T-helper 1 cell (primary cell): Measurements from ENCODE around the gene RTF2.

Source experiments
- DNase-seq, 5 donors: peaks; one replicate each; pipeline ENCODE4 v3.0.0-alpha.2; 2012 to 2020

The RTF2 gene

GRCh38 chr20:56439771-56440291, 28.6 kb upstream of the RTF2 start:
- DNase-seq: no peak

GRCh38 chr20:56440346-56441007, 27.9 kb upstream of the RTF2 start:
- DNase-seq: peak; percentile 22 to 71 (median 35)

GRCh38 chr20:56442389-56443365, 25.8 kb upstream of the RTF2 start:
- DNase-seq: peak in 1 of 5 donors; percentile 22

- no peak for DNase-seq
Measured at GRCh38 chr20:56443654-56444540, 24.5 kb upstream of the RTF2 start.

GRCh38 chr20:56445130-56445529, 23.3 kb upstream of the RTF2 start:
- DNase-seq: no peak

GRCh38 chr20:56445540-56445939, 22.9 kb upstream of the RTF2 start:
- DNase-seq: no peak

- no peak for DNase-seq
Measured at GRCh38 chr20:56447227-56447626, 21.2 kb upstream of the RTF2 start.

GRCh38 chr20:56449459-56449858, 19.0 kb upstream of the RTF2 start:
- DNase-seq: no peak

GRCh38 chr20:56451056-56451765, 17.2 kb upstream of the RTF2 start:
- no peak for DNase-seq

GRCh38 chr20:56453352-56453751, 15.1 kb upstream of the RTF2 start:
- no peak for DNase-seq

- DNase-seq: peak in 1 of 5 donors; percentile 60
Measured at GRCh38 chr20:56454754-56455153, 13.7 kb upstream of the RTF2 start.

- no peak for DNase-seq
Measured at GRCh38 chr20:56458206-56458821, 10.1 kb upstream of the RTF2 start.

GRCh38 chr20:56460459-56460858, 8.0 kb upstream of the RTF2 start:
- peak in 4 of 5 donors; percentile 34 to 87 (median 44) for DNase-seq

- no peak for DNase-seq
Measured at GRCh38 chr20:56461576-56461975, 6.9 kb upstream of the RTF2 start.

GRCh38 chr20:56463428-56463827, 5.0 kb upstream of the RTF2 start:
- DNase-seq: peak in 1 of 5 donors; percentile 79

GRCh38 chr20:56465997-56466396, 2.4 kb upstream of the RTF2 start:
- no peak for DNase-seq

GRCh38 chr20:56467968-56468315, 485 bp upstream of the RTF2 start:
- no peak for DNase-seq

- no peak for DNase-seq
Measured at GRCh38 chr20:56469077-56469449, 636 bp downstream of the RTF2 start.

- DNase-seq: no peak
Measured at GRCh38 chr20:56483970-56484369, 15.5 kb downstream of the RTF2 start.

GRCh38 chr20:56487216-56487615, 18.8 kb downstream of the RTF2 start:
- no peak for DNase-seq

- DNase-seq: no peak
Measured at GRCh38 chr20:56488566-56488965, 20.1 kb downstream of the RTF2 start.

- no peak for DNase-seq
Measured at GRCh38 chr20:56501116-56501515, 32.7 kb downstream of the RTF2 start.
